Measurements from ENCODE around the gene VPS4A.

- TF ChIP-seq CTCF (IDR thresholded peaks at IDR 0.05) (no peak), POLR2A (IDR thresholded peaks at IDR 0.05) (no peak)
Observed at GRCh38 chr16:69364088-69364487, 52.9 kb downstream of the VPS4A start.

All from body of pancreas (tissue), 4 donors.